H9 (cell line): ENCODE results near the gene CXCL6. TPM values are rescaled to one million over a fixed set of nuclear protein-coding genes. Genes with fewer than 3 reads are reported as not detected.

Experiments
- DNase-seq: peaks from one replicate; pipeline ENCODE4 v3.0.0-alpha.2; 2017
- H2AFZ ChIP-seq: one replicate; pipeline ENCODE4 v1.6.1; 2013; ENCODE audit warnings: mild to moderate bottlenecking, low read length, control low read depth, moderate library complexity
- H2AK5ac ChIP-seq: 2 replicates; pipeline ENCODE4 v1.6.1; 2013; ENCODE audit warnings: low read length, control low read depth, mixed read lengths; ENCODE audit not compliant: insufficient read length
- H2BK120ac ChIP-seq: one replicate; pipeline ENCODE4 v1.6.1; 2013; ENCODE audit warnings: low read depth, mild to moderate bottlenecking, low read length, control low read depth, inconsistent platforms; ENCODE audit not compliant: poor library complexity, severe bottlenecking
- H2BK12ac ChIP-seq: 2 replicates; pipeline ENCODE4 v1.6.1; 2013; ENCODE audit warnings: low read length, control low read depth, mixed read lengths, low read depth; ENCODE audit not compliant: insufficient read length
- H2BK15ac ChIP-seq: 2 replicates; pipeline ENCODE4 v1.6.1; 2013; ENCODE audit warnings: low read depth, low read length, control low read depth
- H2BK20ac ChIP-seq: one replicate; pipeline ENCODE4 v1.6.1; 2013; ENCODE audit warnings: low read depth, mild to moderate bottlenecking, low read length, control low read depth, inconsistent platforms; ENCODE audit not compliant: poor library complexity, severe bottlenecking
- H2BK5ac ChIP-seq: 2 replicates; pipeline ENCODE4 v1.6.1; 2013; ENCODE audit warnings: low read length, control low read depth, mixed read lengths; ENCODE audit not compliant: insufficient read length
- H3K14ac ChIP-seq: 2 replicates; pipeline ENCODE4 v1.6.1; 2013; ENCODE audit warnings: low read length, control low read depth; ENCODE audit not compliant: insufficient read depth
- H3K18ac ChIP-seq: 2 replicates; pipeline ENCODE4 v1.6.1; 2013; ENCODE audit warnings: low read depth, mild to moderate bottlenecking, mixed read lengths, low read length, control low read depth; ENCODE audit not compliant: insufficient read length
- H3K23ac ChIP-seq: 2 replicates; pipeline ENCODE4 v1.6.1; 2013; ENCODE audit warnings: low read length, control low read depth, mixed read lengths, low read depth; ENCODE audit not compliant: insufficient read length
- H3K23me2 ChIP-seq: 2 replicates; pipeline ENCODE4 v1.6.1; 2013; ENCODE audit warnings: low read depth, mild to moderate bottlenecking, mixed read lengths, low read length, control low read depth; ENCODE audit not compliant: insufficient read length, poor library complexity, severe bottlenecking
- H3K27ac ChIP-seq: 2 replicates; pipeline ENCODE4 v1.5.1; 2013; ENCODE audit warnings: low read length, control low read depth, mixed read lengths, low read depth; ENCODE audit not compliant: insufficient read length
- H3K27me3 ChIP-seq: 2 replicates; pipeline ENCODE4 v1.6.1; 2013; ENCODE audit warnings: low read length, control low read depth, inconsistent platforms; ENCODE audit not compliant: insufficient read depth
- H3K4ac ChIP-seq: 2 replicates; pipeline ENCODE4 v1.6.1; 2013; ENCODE audit warnings: low read depth, mild to moderate bottlenecking, control low read depth, inconsistent platforms, low read length, moderate library complexity
- H3K4me1 ChIP-seq: 2 replicates; pipeline ENCODE4 v1.6.1; 2013; ENCODE audit warnings: low read length, control low read depth, inconsistent platforms; ENCODE audit not compliant: insufficient read depth
- H3K4me2 ChIP-seq: 2 replicates; pipeline ENCODE4 v1.6.1; 2013; ENCODE audit warnings: low read length, control low read depth, mixed read lengths; ENCODE audit not compliant: insufficient read length, insufficient read depth
- H3K56ac ChIP-seq: 2 replicates; pipeline ENCODE4 v1.6.1; 2013; ENCODE audit warnings: low read depth, mild to moderate bottlenecking, mixed read lengths, low read length, control low read depth; ENCODE audit not compliant: insufficient read length
- H3K79me1 ChIP-seq: 2 replicates; pipeline ENCODE4 v1.6.1; 2013; ENCODE audit warnings: low read depth, mild to moderate bottlenecking, moderate library complexity, low read length, control low read depth, inconsistent platforms; ENCODE audit not compliant: insufficient read depth, poor library complexity, severe bottlenecking
- H3K79me2 ChIP-seq: 2 replicates; pipeline ENCODE4 v1.6.1; 2013; ENCODE audit warnings: low read length, control low read depth, inconsistent platforms; ENCODE audit not compliant: insufficient read depth
- H3K9ac ChIP-seq: 2 replicates; pipeline ENCODE4 v1.6.1; 2013; ENCODE audit warnings: low read length, control low read depth, mixed read lengths; ENCODE audit not compliant: insufficient read length; ENCODE audit errors: extremely low read depth
- H3K9me3 ChIP-seq: one replicate; pipeline ENCODE4 v1.6.1; 2013; ENCODE audit warnings: low read depth, low read length, inconsistent platforms; ENCODE audit not compliant: control insufficient read depth
- H3T11ph ChIP-seq: one replicate; pipeline ENCODE4 v1.6.1; 2013; ENCODE audit warnings: mild to moderate bottlenecking, low read length, control low read depth, inconsistent platforms
- H4K20me1 ChIP-seq: one replicate; pipeline ENCODE4 v1.6.1; 2013; ENCODE audit not compliant: control insufficient read depth, insufficient read length, insufficient read depth
- H4K5ac ChIP-seq: 2 replicates; pipeline ENCODE4 v1.6.1; 2013; ENCODE audit warnings: low read depth, mild to moderate bottlenecking, mixed read lengths, low read length, control low read depth; ENCODE audit not compliant: insufficient read length
- H4K8ac ChIP-seq: replicated peaks from 2 replicates; pipeline ENCODE4 v1.6.1; 2013; ENCODE audit warnings: low read length, control low read depth, mixed read lengths, low read depth; ENCODE audit not compliant: insufficient read length
- H4K91ac ChIP-seq: 2 replicates; pipeline ENCODE4 v1.6.1; 2013; ENCODE audit warnings: low read depth, mild to moderate bottlenecking, moderate library complexity, mixed read lengths, low read length, control low read depth; ENCODE audit not compliant: insufficient read length
- H3K27ac Mint-ChIP-seq, 3 experiments: 2 replicates in 2 of 3; 3 replicates in 1 of 3; pipeline ENCODE4 v1.8.0; 2020 to 2021; ENCODE audit warnings: mixed read lengths in 3 of 3, mild to moderate bottlenecking in 1 of 3, moderate library complexity in 1 of 3
- H3K27me3 Mint-ChIP-seq: 2 replicates; pipeline ENCODE4 v1.8.0; 2021; ENCODE audit warnings: low read depth, mild to moderate bottlenecking, moderate library complexity, mixed read lengths
- H3K36me3 Mint-ChIP-seq, 3 experiments: 2 replicates in 2 of 3; 3 replicates in 1 of 3; pipeline ENCODE4 v1.8.0; 2020 to 2021; ENCODE audit warnings: low read depth in 3 of 3, mixed read lengths in 3 of 3; ENCODE audit not compliant: insufficient read depth in 1 of 3
- H3K4me1 Mint-ChIP-seq, 2 experiments: 2 replicates each; pipeline ENCODE4 v1.8.0; 2020; ENCODE audit warnings: mixed read lengths in 2 of 2
- H3K4me3 Mint-ChIP-seq, 2 experiments: 2 replicates in 1 of 2; 3 replicates in 1 of 2; pipeline ENCODE4 v1.8.0; 2020 to 2021; ENCODE audit warnings: mild to moderate bottlenecking in 2 of 2, mixed read lengths in 2 of 2, moderate library complexity in 1 of 2
- H3K9me3 Mint-ChIP-seq, 2 experiments: 2 replicates in 1 of 2; 3 replicates in 1 of 2; pipeline ENCODE4 v1.8.0; 2020; ENCODE audit warnings: mild to moderate bottlenecking in 2 of 2, mixed read lengths in 2 of 2, moderate library complexity in 1 of 2
- WGBS: extraction: QIAGEN DNeasy Blood & Tissue Kit; methylation state at CpG from one replicate; pipeline ENCODE4 v1.1.7; 2013; ENCODE audit warnings: missing lambda C conversion rate, low lambda C conversion rate, mixed read lengths; ENCODE audit not compliant: insufficient read length; ENCODE audit errors: extremely low coverage; 5-methylcytosine and 5-hydroxymethylcytosine counted together
- total RNA-seq: library from RNA; stranded (reverse); gene quantifications from 2 replicates; pipeline ENCODE4 v1.2.1, GENCODE V29; 2021
- TF ChIP-seq, protein P1 (sequence below): fragments of 200-600 bp; sonication (generic); conservative IDR thresholded peaks from 3 replicates; pipeline ENCODE4 v1.8.0; 2021; ENCODE audit warnings: antibody characterized with exemption, mild to moderate bottlenecking

Gene CXCL6
- total RNA-seq, 1 experiment from 2014 or later, result 0.85 TPM

DNA sequence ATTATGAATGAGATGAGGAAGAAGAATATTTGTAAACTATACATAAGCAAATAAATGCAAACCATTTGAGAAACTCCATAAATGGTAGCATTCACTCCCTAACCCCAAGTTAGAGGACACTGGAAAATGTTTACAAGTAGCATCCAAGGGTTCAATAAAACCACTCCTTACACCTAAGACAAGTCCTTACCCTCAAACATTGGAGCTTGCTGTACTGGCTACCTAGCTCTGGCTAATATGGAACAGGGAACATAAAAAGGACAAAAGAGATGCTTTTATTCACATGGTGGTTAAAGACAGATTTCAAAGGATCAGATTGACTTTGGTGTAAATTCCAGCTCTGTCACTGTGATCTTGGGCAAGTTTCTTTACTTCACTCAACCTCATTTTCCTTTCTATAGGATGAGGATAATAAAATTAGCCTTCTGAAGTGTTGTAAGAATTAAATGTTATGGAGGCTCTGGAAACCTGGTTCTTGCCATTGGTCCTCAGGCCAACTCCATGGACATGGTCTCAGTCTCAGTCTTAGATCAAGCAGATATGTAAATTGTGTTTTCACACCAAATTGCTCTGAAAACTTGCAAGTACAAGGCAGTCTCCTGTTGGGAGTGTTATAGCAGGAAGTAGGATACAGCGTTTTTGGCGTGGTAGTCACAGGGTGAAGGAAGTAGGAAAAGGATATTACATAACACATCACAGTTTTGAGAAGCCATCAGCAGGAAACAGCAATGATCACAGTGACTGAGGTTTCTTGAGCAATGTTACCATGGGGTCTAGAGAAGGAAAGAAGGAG lies 36.0 kb downstream of the CXCL6 start:
- no peak overlapping the region for H2BK15ac ChIP-seq
- no peak for DNase-seq
- peaks cover 12% of the 10 kb centered on the region for H3K23me2 ChIP-seq
- H3K18ac ChIP-seq, result no peak overlapping the region
- Mint-ChIP-seq H3K9me3 (no peaks in the 10 kb centered on the region), H3K4me3 (no peak overlapping the region), H3K36me3 (no peaks in the 10 kb centered on the region), H3K4me1 (peaks cover 15 to 21% of the 10 kb centered on the region in 2 experiments), H3K27me3 (peaks cover 51% of the 10 kb centered on the region), H3K27ac (no peak overlapping the region)
- no peaks in the 10 kb centered on the region for H3K79me1 ChIP-seq
- no peaks in the 10 kb centered on the region for H3K9me3 ChIP-seq
- no peak overlapping the region for H2BK12ac ChIP-seq
- H3K27ac ChIP-seq, result no peak overlapping the region
- no peaks in the 10 kb centered on the region for H4K20me1 ChIP-seq
- H2BK20ac ChIP-seq, result no peak overlapping the region
- H2BK120ac ChIP-seq, result no peak overlapping the region
- no peak overlapping the region for H3K4ac ChIP-seq
- no peak overlapping the region for H3K14ac ChIP-seq
- 0 out of 2 replicates have a peak, but pooled peaks cover 2% of the 10 kb centered on the region for H3K4me1 ChIP-seq
- no peak overlapping the region for H3T11ph ChIP-seq
- H4K5ac ChIP-seq, result no peak overlapping the region
- H4K91ac ChIP-seq, result no peak overlapping the region
- no peaks in the 10 kb centered on the region; the same call in 1 of the 2 replicates for H3K27me3 ChIP-seq
- no peak overlapping the region for H4K8ac ChIP-seq
- H2BK5ac ChIP-seq, result no peak overlapping the region
- no peak overlapping the region for H2AK5ac ChIP-seq
- H3K79me2 ChIP-seq, result no peaks in the 10 kb centered on the region
- H2AFZ ChIP-seq, result no peak overlapping the region
- H3K56ac ChIP-seq, result no peak overlapping the region
- no peak overlapping the region for H3K9ac ChIP-seq
- H3K4me2 ChIP-seq, result no peak overlapping the region
- no peak overlapping the region for H3K23ac ChIP-seq
- TF ChIP-seq, protein P1, sequence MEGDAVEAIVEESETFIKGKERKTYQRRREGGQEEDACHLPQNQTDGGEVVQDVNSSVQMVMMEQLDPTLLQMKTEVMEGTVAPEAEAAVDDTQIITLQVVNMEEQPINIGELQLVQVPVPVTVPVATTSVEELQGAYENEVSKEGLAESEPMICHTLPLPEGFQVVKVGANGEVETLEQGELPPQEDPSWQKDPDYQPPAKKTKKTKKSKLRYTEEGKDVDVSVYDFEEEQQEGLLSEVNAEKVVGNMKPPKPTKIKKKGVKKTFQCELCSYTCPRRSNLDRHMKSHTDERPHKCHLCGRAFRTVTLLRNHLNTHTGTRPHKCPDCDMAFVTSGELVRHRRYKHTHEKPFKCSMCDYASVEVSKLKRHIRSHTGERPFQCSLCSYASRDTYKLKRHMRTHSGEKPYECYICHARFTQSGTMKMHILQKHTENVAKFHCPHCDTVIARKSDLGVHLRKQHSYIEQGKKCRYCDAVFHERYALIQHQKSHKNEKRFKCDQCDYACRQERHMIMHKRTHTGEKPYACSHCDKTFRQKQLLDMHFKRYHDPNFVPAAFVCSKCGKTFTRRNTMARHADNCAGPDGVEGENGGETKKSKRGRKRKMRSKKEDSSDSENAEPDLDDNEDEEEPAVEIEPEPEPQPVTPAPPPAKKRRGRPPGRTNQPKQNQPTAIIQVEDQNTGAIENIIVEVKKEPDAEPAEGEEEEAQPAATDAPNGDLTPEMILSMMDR, result no peak
- WGBS, result no CpG with 5 or more reads among the region's 2 CpGs
